Loucy (cell line): Measurements from ENCODE around the gene MTR.
"Not testable (repeated sequence)": the region's sequence is repeated elsewhere in the genome, so short reads cannot be mapped to it uniquely, and the experiment has no call there.

Experiments
- H2AFZ ChIP-seq: fragments of 200-600 bp; sonication (generic); 2 replicates; pipeline ENCODE4 v1.6.0; 2016; ENCODE audit warnings: antibody characterized with exemption, mild to moderate bottlenecking, low read length, moderate library complexity
- H3F3A ChIP-seq: fragments of 200-600 bp; 2 replicates; pipeline ENCODE4 v1.6.0; 2016; ENCODE audit warnings: antibody characterized with exemption, low read depth, mild to moderate bottlenecking
- H3K27me3 ChIP-seq: fragments of 200-600 bp; sonication (generic); 2 replicates; pipeline ENCODE4 v1.6.1; 2014; ENCODE audit warnings: low read length, mild to moderate bottlenecking; ENCODE audit not compliant: insufficient read depth, poor library complexity, severe bottlenecking
- H3K36me3 ChIP-seq: fragments of 200-600 bp; sonication (generic); 2 replicates; pipeline ENCODE4 v1.6.1; 2016; ENCODE audit warnings: low read length; ENCODE audit not compliant: insufficient read depth
- H3K4me1 ChIP-seq: fragments of 200-600 bp; sonication (generic); 2 replicates; pipeline ENCODE4 v1.5.1; 2014; ENCODE audit warnings: low read length, mild to moderate bottlenecking; ENCODE audit not compliant: insufficient read depth, poor library complexity, severe bottlenecking
- H3K4me2 ChIP-seq: fragments of 200-600 bp; sonication (generic); 2 replicates; pipeline ENCODE4 v1.6.0; 2014; ENCODE audit warnings: antibody characterized with exemption, low read length, low read depth, mild to moderate bottlenecking; ENCODE audit not compliant: poor library complexity, severe bottlenecking
- H3K4me3 ChIP-seq: fragments of 200-600 bp; sonication (generic); 2 replicates; pipeline ENCODE4 v1.5.1; 2014; ENCODE audit warnings: low read length, mild to moderate bottlenecking, mixed read lengths; ENCODE audit not compliant: poor library complexity, severe bottlenecking
- H3K79me2 ChIP-seq: fragments of 200-600 bp; sonication (generic); 2 replicates; pipeline ENCODE4 v1.6.1; 2014; ENCODE audit warnings: low read length; ENCODE audit not compliant: insufficient read depth
- H3K9ac ChIP-seq: fragments of 200-600 bp; sonication (generic); 2 replicates; pipeline ENCODE4 v1.6.0; 2014; ENCODE audit warnings: mild to moderate bottlenecking, low read depth, low read length, moderate library complexity; ENCODE audit not compliant: poor library complexity, severe bottlenecking
- H3K9me2 ChIP-seq: fragments of 200-600 bp; sonication (generic); replicated peaks from 2 replicates; pipeline ENCODE4 v1.6.1; 2016; ENCODE audit warnings: low read depth, low read length, mixed read lengths
- H3K9me3 ChIP-seq: fragments of 200-600 bp; sonication (generic); 2 replicates; pipeline ENCODE4 v1.6.1; 2014; ENCODE audit warnings: mild to moderate bottlenecking, antibody characterized with exemption, low read length, low read depth; ENCODE audit not compliant: insufficient read depth
- H4K20me1 ChIP-seq: fragments of 200-600 bp; sonication (generic); 2 replicates; pipeline ENCODE4 v1.6.0; 2014; ENCODE audit warnings: antibody characterized with exemption, low read length, mild to moderate bottlenecking; ENCODE audit not compliant: insufficient read depth, poor library complexity, severe bottlenecking
- CTCF ChIP-seq: fragments of 200-600 bp; sonication (generic); conservative IDR thresholded peaks from 2 replicates; pipeline ENCODE4 v1.5.1; 2014; ENCODE audit warnings: mild to moderate bottlenecking, antibody characterized with exemption, low read length
- EZH2phosphoT487 ChIP-seq: fragments of 200-600 bp; IDR thresholded peaks from 2 replicates; pipeline ENCODE4 v1.6.1; 2018; ENCODE audit warnings: antibody characterized with exemption, mild to moderate bottlenecking, moderate library complexity, borderline replicate concordance

MTR gene

GRCh38 chr1:236853921-236854604, 59.0 kb downstream of the MTR start:
- no peak overlapping the region for H3K4me2 ChIP-seq
- H3K9ac ChIP-seq, result no peak overlapping the region
- no peaks in the 10 kb centered on the region for H3K9me2 ChIP-seq
- TF ChIP-seq EZH2phosphoT487 (no peak), CTCF (no peak)
- no peaks in the 10 kb centered on the region for H4K20me1 ChIP-seq
- no peaks in the 10 kb centered on the region for H3K4me1 ChIP-seq
- H3K36me3 ChIP-seq, result peaks cover 81% of the 10 kb centered on the region; the same call in 1 of the 2 replicates
- H3F3A ChIP-seq, result no peaks in the 10 kb centered on the region
- H3K4me3 ChIP-seq, result no peak overlapping the region
- no peaks in the 10 kb centered on the region for H3K79me2 ChIP-seq
- no peak overlapping the region for H2AFZ ChIP-seq
- no peaks in the 10 kb centered on the region for H3K27me3 ChIP-seq
- H3K9me3 ChIP-seq, result no peaks in the 10 kb centered on the region

- Histone ChIP-seq H3F3A (no peaks in the 10 kb centered on the region), H3K36me3 (peaks cover 84% of the 10 kb centered on the region; the same call in 1 of the 2 replicates), H3K9me3 (no peaks in the 10 kb centered on the region), H3K4me1 (no peaks in the 10 kb centered on the region), H3K9me2 (no peaks in the 10 kb centered on the region), H2AFZ (no peak overlapping the region), H3K9ac (no peak overlapping the region), H3K4me2 (no peak overlapping the region), H3K79me2 (no peaks in the 10 kb centered on the region), H3K4me3 (no peak overlapping the region), H3K27me3 (no peaks in the 10 kb centered on the region), H4K20me1 (no peaks in the 10 kb centered on the region)
- TF ChIP-seq EZH2phosphoT487 (no peak), CTCF (no peak)
These were observed 59.5 kb downstream of the MTR start for GRCh38 chr1:236854605-236854983.

- H3K4me3 ChIP-seq, H3F3A ChIP-seq, H3K9ac ChIP-seq, H3K4me2 ChIP-seq, H3K27me3 ChIP-seq, H3K4me1 ChIP-seq, H2AFZ ChIP-seq, H4K20me1 ChIP-seq, H3K79me2 ChIP-seq, H3K9me2 ChIP-seq, H3K9me3 ChIP-seq: not testable (repeated sequence)
- H3K36me3 ChIP-seq, result peaks cover 88% of the 10 kb centered on the region; the same call in 1 of the 2 replicates
These were observed 61.6 kb downstream of the MTR start for GRCh38 chr1:236856649-236857048.

- H3K9ac ChIP-seq, result no peak overlapping the region
- no peaks in the 10 kb centered on the region for H3K9me2 ChIP-seq
- H3K4me1 ChIP-seq, result no peaks in the 10 kb centered on the region
- no peak overlapping the region for H3K4me2 ChIP-seq
- H3K9me3 ChIP-seq, result no peaks in the 10 kb centered on the region
- no peaks in the 10 kb centered on the region for H3F3A ChIP-seq
- peaks cover 91% of the 10 kb centered on the region; the same call in 1 of the 2 replicates for H3K36me3 ChIP-seq
- no peak overlapping the region for H3K4me3 ChIP-seq
- no peak overlapping the region for H2AFZ ChIP-seq
- TF ChIP-seq CTCF (no peak), EZH2phosphoT487 (no peak)
- H4K20me1 ChIP-seq, result no peaks in the 10 kb centered on the region
- H3K79me2 ChIP-seq, result no peaks in the 10 kb centered on the region
- H3K27me3 ChIP-seq, result no peaks in the 10 kb centered on the region
These were observed 63.1 kb downstream of the MTR start for GRCh38 chr1:236858165-236858564.
